ENCODE results near the gene ADGRD1. TPM values are rescaled to one million over a fixed set of nuclear protein-coding genes. Genes with fewer than 3 reads are reported as not detected.

The ADGRD1 gene
- total RNA-seq, 3 donors from 2014 or later = 0.45 TPM; not detected in 2

GRCh38 chr12:130951636-130952035 is 2.1 kb upstream of the ADGRD1 start:
- ATAC-seq (no peak), DNase-seq (no peak)
- no peaks in the 10 kb centered on the region for H3K36me3 Mint-ChIP-seq (ENCODE audit: insufficient read depth)
- H3K9me3 Mint-ChIP-seq = no peaks in the 10 kb centered on the region
- H3K27me3 Mint-ChIP-seq (ENCODE audit: low read depth) = peaks cover 28% of the 10 kb centered on the region
- no peak overlapping the region for H3K4me3 Mint-ChIP-seq
- no peaks in the 10 kb centered on the region for H3K4me1 Mint-ChIP-seq (ENCODE audit: low read depth)

DNA sequence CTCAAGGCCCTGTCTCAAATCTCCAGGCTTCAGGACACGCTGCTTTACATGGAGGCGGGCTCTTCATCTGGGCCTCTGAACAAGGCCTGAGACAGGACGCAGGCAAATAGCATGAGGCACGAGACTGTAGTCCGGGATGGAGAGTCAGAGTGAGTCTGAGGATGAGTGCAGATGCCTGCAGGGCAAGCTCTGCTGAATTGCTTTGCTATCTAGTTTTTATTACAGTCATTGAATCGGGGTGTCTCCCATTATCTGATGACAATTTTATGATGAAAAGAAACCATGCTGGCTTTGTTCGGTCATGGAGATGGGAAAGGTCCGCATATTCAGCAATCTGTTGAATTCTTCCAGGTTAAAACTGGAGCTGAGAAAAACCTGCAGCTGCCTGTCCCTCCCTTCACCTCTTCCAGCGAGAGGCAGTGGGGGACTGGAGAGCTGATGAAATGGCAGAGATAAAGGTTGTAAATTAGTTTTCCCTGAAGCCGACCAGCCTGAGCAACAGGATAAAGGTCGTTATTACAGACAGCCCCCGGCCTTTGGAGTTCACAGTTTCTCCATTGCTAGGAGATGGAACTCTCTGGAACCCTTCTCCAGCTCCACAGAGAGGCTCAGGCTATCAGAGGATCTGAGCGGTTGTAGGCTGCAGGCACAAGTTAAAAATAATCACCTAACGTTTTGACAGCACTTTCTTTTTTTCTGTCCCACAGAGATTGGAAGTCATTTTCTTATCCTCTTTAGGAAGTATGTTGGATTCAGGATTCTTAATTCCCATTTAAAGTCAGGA is 1.3 kb upstream of the ADGRD1 start:
- no peak overlapping the region for H3K4me3 Mint-ChIP-seq
- H3K36me3 Mint-ChIP-seq (ENCODE audit: insufficient read depth) = no peaks in the 10 kb centered on the region
- H3K4me1 Mint-ChIP-seq (ENCODE audit: low read depth) = no peaks in the 10 kb centered on the region
- H3K9me3 Mint-ChIP-seq = no peaks in the 10 kb centered on the region
- ATAC-seq (no peak), DNase-seq (no peak)
- peaks cover 22% of the 10 kb centered on the region for H3K27me3 Mint-ChIP-seq (ENCODE audit: low read depth)

DNA sequence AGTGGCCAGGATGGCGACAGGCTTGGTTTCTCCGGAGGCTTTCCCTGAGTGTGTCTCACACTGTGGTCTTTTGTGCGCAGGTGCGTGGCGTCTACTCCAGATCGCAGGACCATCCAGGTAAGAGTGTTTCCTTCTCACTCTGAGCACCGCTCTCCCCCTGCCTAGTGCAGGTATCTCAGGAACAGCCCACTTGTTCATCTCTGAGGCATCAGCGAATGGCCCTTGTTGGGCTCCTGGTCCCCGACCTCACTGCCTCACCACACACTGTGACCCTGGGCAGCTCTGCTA is 781 bp downstream of the ADGRD1 start:
- Mint-ChIP-seq H3K36me3 (ENCODE audit: insufficient read depth) (no peaks in the 10 kb centered on the region), H3K9me3 (no peaks in the 10 kb centered on the region), H3K4me3 (no peak overlapping the region), H3K27me3 (ENCODE audit: low read depth) (peaks cover 20% of the 10 kb centered on the region), H3K4me1 (ENCODE audit: low read depth) (no peaks in the 10 kb centered on the region)
- DNase-seq = no peak
- ATAC-seq = no peak

GRCh38 chr12:130955238-130955816 is 1.6 kb downstream of the ADGRD1 start:
- Mint-ChIP-seq H3K9me3 (no peaks in the 10 kb centered on the region), H3K27me3 (ENCODE audit: low read depth) (peaks cover 13% of the 10 kb centered on the region), H3K4me1 (ENCODE audit: low read depth) (no peaks in the 10 kb centered on the region), H3K4me3 (no peak overlapping the region), H3K36me3 (ENCODE audit: insufficient read depth) (no peaks in the 10 kb centered on the region)
- no peak for DNase-seq
- ATAC-seq = no peak

- no peaks in the 10 kb centered on the region for H3K36me3 Mint-ChIP-seq (ENCODE audit: insufficient read depth)
- peaks cover 15% of the 10 kb centered on the region for H3K27me3 Mint-ChIP-seq (ENCODE audit: low read depth)
- H3K4me3 Mint-ChIP-seq = no peak overlapping the region
- H3K9me3 Mint-ChIP-seq = no peaks in the 10 kb centered on the region
- H3K4me1 Mint-ChIP-seq (ENCODE audit: low read depth) = no peaks in the 10 kb centered on the region
- ATAC-seq = no peak
- DNase-seq = no peak
Measured at GRCh38 chr12:130956009-130956408, 2.3 kb downstream of the ADGRD1 start.

DNA sequence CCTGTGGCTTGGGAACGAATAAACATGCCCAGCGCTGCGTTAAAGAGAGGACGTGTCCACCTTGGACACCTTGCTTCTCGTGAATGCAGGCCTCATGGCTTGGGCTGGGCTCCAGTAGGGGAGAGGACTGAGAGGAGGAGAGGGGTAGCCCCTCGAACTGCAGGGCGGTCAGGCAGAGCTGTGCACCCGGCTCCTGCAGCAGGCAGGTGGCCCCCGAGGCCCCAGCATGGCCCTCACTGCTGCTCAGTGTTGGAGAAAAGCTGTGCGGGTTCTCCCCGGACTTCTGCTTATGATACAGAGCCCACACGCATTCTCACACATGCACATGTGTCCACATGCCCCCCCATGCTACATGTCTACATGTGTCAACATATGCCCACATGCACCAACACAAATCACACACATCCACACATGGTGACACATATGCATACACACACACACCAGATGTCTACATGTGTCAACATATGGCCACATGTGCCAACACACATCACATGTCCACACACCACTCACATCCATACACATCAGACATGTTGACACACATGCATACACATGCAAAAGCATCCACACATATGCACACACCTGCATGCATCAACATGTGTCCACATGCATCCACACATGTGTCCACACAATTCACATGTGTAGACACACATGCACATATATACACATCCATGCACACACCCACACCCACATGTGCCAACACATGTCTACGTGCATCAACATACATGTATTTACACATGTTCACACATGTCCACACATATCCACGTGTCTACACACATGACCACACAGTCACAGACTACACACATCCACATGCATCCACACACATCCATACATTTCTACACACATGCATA is 3.0 kb downstream of the ADGRD1 start:
- H3K36me3 Mint-ChIP-seq (ENCODE audit: insufficient read depth) = no peaks in the 10 kb centered on the region
- no peak for DNase-seq
- no peaks in the 10 kb centered on the region for H3K9me3 Mint-ChIP-seq
- no peak for ATAC-seq
- H3K4me3 Mint-ChIP-seq = no peak overlapping the region
- no peaks in the 10 kb centered on the region for H3K4me1 Mint-ChIP-seq (ENCODE audit: low read depth)
- peaks cover 17% of the 10 kb centered on the region for H3K27me3 Mint-ChIP-seq (ENCODE audit: low read depth)

- H3K9me3 Mint-ChIP-seq = no peaks in the 10 kb centered on the region
- peaks cover 17% of the 10 kb centered on the region for H3K27me3 Mint-ChIP-seq (ENCODE audit: low read depth)
- no peak overlapping the region for H3K4me3 Mint-ChIP-seq
- H3K4me1 Mint-ChIP-seq (ENCODE audit: low read depth) = no peaks in the 10 kb centered on the region
- DNase-seq (no peak), ATAC-seq (no peak)
- no peaks in the 10 kb centered on the region for H3K36me3 Mint-ChIP-seq (ENCODE audit: insufficient read depth)
Measured at GRCh38 chr12:130957304-130957621, 3.6 kb downstream of the ADGRD1 start.

GRCh38 chr12:130958557-130959140 is 4.9 kb downstream of the ADGRD1 start:
- Mint-ChIP-seq H3K27me3 (ENCODE audit: low read depth) (peaks cover 6% of the 10 kb centered on the region), H3K36me3 (ENCODE audit: insufficient read depth) (no peaks in the 10 kb centered on the region), H3K4me3 (no peak overlapping the region), H3K4me1 (ENCODE audit: low read depth) (no peaks in the 10 kb centered on the region), H3K9me3 (no peaks in the 10 kb centered on the region)
- ATAC-seq (no peak), DNase-seq (no peak)

- Mint-ChIP-seq H3K4me1 (ENCODE audit: low read depth) (no peaks in the 10 kb centered on the region), H3K27me3 (ENCODE audit: low read depth) (peaks cover 4% of the 10 kb centered on the region), H3K4me3 (no peak overlapping the region), H3K9me3 (no peaks in the 10 kb centered on the region), H3K36me3 (ENCODE audit: insufficient read depth) (no peaks in the 10 kb centered on the region)
- ATAC-seq = no peak
- no peak for DNase-seq
Measured at GRCh38 chr12:130959632-130960031, 5.9 kb downstream of the ADGRD1 start.

DNA sequence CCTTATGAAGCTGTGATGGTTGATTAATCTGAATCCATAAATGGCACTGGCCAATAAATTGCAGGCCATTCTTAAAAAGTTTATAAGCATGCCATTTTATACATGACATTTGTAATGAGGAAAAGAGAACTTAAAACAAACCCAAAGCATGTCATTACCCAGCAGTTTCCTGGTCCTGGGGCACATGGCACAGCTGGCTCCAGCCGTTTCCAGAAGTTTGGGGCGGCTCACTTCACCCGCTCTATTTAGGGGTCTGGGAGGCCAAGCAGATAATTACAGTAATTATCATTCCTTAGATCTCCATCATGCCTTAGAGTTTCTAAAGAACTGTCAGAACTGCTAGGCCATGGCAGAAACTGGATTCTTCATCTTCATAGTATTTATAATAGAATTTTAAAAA is 6.4 kb downstream of the ADGRD1 start:
- no peaks in the 10 kb centered on the region for H3K9me3 Mint-ChIP-seq

DNA sequence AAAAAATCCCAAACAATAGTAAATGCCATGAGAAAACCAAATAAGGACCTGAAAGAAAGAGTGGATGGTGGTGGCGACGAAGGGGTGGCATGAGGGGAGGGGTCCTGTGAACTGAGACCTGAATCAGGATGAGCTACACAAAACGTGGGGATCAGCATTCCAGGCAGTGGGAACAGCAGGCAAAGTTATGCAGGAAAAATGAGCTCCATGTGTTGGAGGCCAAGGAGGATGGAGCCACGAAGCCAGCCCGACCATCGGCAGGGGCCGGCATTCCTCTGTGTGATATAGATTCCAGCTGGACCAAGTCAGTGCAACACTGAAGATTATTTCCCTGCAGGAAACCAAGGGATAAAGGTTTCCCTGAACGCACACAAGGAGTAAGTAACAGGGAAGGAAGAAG is 7.1 kb downstream of the ADGRD1 start:
- ATAC-seq = no peak
- H3K4me3 Mint-ChIP-seq = no peak overlapping the region
- H3K9me3 Mint-ChIP-seq = no peaks in the 10 kb centered on the region
- H3K27me3 Mint-ChIP-seq (ENCODE audit: low read depth) = peaks cover 6% of the 10 kb centered on the region
- DNase-seq = no peak
- no peaks in the 10 kb centered on the region for H3K36me3 Mint-ChIP-seq (ENCODE audit: insufficient read depth)
- no peaks in the 10 kb centered on the region for H3K4me1 Mint-ChIP-seq (ENCODE audit: low read depth)

More for the DNA sequence above, 6.4 kb downstream of the ADGRD1 start:
- Mint-ChIP-seq H3K4me3 (no peak overlapping the region), H3K27me3 (ENCODE audit: low read depth) (peaks cover 6% of the 10 kb centered on the region), H3K4me1 (ENCODE audit: low read depth) (no peaks in the 10 kb centered on the region), H3K36me3 (ENCODE audit: insufficient read depth) (no peaks in the 10 kb centered on the region)
- DNase-seq = no peak
- no peak for ATAC-seq

GRCh38 chr12:130961921-130962451 is 8.3 kb downstream of the ADGRD1 start:
- no peaks in the 10 kb centered on the region for H3K36me3 Mint-ChIP-seq (ENCODE audit: insufficient read depth)
- no peak for ATAC-seq

DNA sequence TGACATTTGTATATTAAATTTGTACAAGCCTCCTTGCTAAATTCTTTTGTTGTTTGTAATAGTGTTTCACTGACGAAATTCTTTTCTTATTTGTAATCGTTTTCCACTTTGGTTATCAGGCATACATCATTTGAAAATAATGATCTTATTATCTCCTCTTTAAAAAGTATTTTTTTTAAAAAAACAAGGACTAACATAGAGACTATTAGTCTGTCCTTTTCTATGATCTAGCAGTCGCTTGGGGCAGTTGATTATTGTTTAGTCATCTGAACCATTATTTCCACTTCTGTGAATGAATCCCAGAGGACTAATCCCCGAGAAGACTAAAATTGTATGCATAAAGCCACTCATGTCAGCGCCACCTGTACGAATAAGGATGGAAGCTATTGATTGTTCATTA is 11.5 kb downstream of the ADGRD1 start:
- H3K36me3 Mint-ChIP-seq (ENCODE audit: insufficient read depth) = no peaks in the 10 kb centered on the region
- no peak for DNase-seq
- no peaks in the 10 kb centered on the region for H3K9me3 Mint-ChIP-seq
- H3K27me3 Mint-ChIP-seq (ENCODE audit: low read depth) = peaks cover 8% of the 10 kb centered on the region
- H3K4me3 Mint-ChIP-seq = no peak overlapping the region
- H3K4me1 Mint-ChIP-seq (ENCODE audit: low read depth) = no peaks in the 10 kb centered on the region
- no peak for ATAC-seq

More at GRCh38 chr12:130961921-130962451, 8.3 kb downstream of the ADGRD1 start:
- DNase-seq = no peak
- Mint-ChIP-seq H3K9me3 (no peaks in the 10 kb centered on the region), H3K4me1 (ENCODE audit: low read depth) (no peaks in the 10 kb centered on the region), H3K4me3 (no peak overlapping the region), H3K27me3 (ENCODE audit: low read depth) (peaks cover 6% of the 10 kb centered on the region)

GRCh38 chr12:130965668-130966067 is 12.0 kb downstream of the ADGRD1 start:
- DNase-seq = no peak
- Mint-ChIP-seq H3K4me1 (ENCODE audit: low read depth) (no peaks in the 10 kb centered on the region), H3K36me3 (ENCODE audit: insufficient read depth) (no peaks in the 10 kb centered on the region), H3K9me3 (no peaks in the 10 kb centered on the region), H3K4me3 (no peak overlapping the region), H3K27me3 (ENCODE audit: low read depth) (peaks cover 8% of the 10 kb centered on the region)
- ATAC-seq = no peak

Measured in activated T-cell treated with anti-CD3 and anti-CD28 coated beads, Interleukin-2, amount 50 U/mL, for 4 hours (primary cell).